HepG2 (cell line): ENCODE results near the gene SGCB.

Source experiments
- CENPX ChIP-seq: sonication (generic); formaldehyde crosslinking; IDR thresholded peaks from 2 replicates; pipeline ENCODE4 v1.9.0; 2021; ENCODE audit warnings: mild to moderate bottlenecking, missing genetic modification reagents, moderate library complexity
- EP300 ChIP-seq, 3 experiments: sonication (generic) in 1 of 3; formaldehyde crosslinking in 1 of 3; IDR thresholded peaks; 2 replicates each; pipeline versions ENCODE4 v1.5.1 to v1.6.1; 2011 to 2020; ENCODE audit warnings: low read depth in 2 of 3, low read length in 2 of 3, borderline replicate concordance in 1 of 3, improper control_type of control experiment in 1 of 3, mild to moderate bottlenecking in 1 of 3, missing genetic modification reagents in 1 of 3, moderate library complexity in 1 of 3
- PHF20 ChIP-seq: sonication (generic); formaldehyde crosslinking; IDR thresholded peaks from 2 replicates; pipeline ENCODE4 v1.5.0; 2020; ENCODE audit warnings: mild to moderate bottlenecking, missing genetic modification reagents
- RBFOX2 ChIP-seq: fragments of 200-400 bp; formaldehyde crosslinking; IDR thresholded peaks from 2 replicates; pipeline ENCODE4 v1.6.1; 2017; ENCODE audit warnings: low read depth, mild to moderate bottlenecking, low read length
- ZKSCAN8 ChIP-seq: IDR thresholded peaks from 2 replicates; pipeline ENCODE4 v1.6.1; 2016; ENCODE audit warnings: borderline replicate concordance, missing genetic modification reagents, missing compliant biosample characterization
- TF ChIP-seq, protein P1 (sequence below): sonication (generic); formaldehyde crosslinking; IDR thresholded peaks from 2 replicates; pipeline ENCODE4 v1.8.1; 2023; ENCODE audit warnings: mild to moderate bottlenecking, inconsistent platforms, moderate library complexity, missing genetic modification reagents, borderline replicate concordance

GRCh38 chr4:51995647-51996220, 42.4 kb downstream of the SGCB start:
- no peak for TF ChIP-seq PHF20 (CRISPR knock-in tag)
- TF ChIP-seq CENPX = no peak
- TF ChIP-seq, protein P1, sequence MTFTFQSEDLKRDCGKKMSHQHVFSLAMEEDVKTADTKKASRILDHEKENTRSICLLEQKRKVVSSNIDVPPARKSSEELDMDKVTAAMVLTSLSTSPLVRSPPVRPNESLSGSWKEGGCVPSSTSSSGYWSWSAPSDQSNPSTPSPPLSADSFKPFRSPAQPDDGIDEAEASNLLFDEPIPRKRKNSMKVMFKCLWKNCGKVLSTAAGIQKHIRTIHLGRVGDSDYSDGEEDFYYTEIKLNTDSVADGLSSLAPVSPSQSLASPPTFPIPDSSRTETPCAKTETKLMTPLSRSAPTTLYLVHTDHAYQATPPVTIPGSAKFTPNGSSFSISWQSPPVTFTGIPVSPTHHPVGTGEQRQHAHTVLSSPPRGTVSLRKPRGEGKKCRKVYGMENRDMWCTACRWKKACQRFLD (CRISPR knock-in tag) = no peak
- no peak for TF ChIP-seq EP300 (IDR thresholded peaks at IDR 0.05; ENCODE audit: low read depth in 2 of 2, low read length in 2 of 2)
- TF ChIP-seq EP300 (CRISPR knock-in tag; IDR thresholded peaks at IDR 0.05; ENCODE audit: borderline replicate concordance) = no peak
- no peak for TF ChIP-seq RBFOX2
- no peak for TF ChIP-seq ZKSCAN8 (CRISPR knock-in tag)
